BLaER1 (cell line): ENCODE measurements around the gene ESYT1.

Experiments used
- H3K27ac ChIP-seq: shearing (Covaris generic); formaldehyde crosslinking; 2 replicates; pipeline ENCODE4 v1.8.1; 2022
- H3K27me3 ChIP-seq: shearing (Covaris generic); formaldehyde crosslinking; 2 replicates; pipeline ENCODE4 v1.8.1; 2022
- H3K36me3 ChIP-seq: shearing (Covaris generic); formaldehyde crosslinking; 2 replicates; pipeline ENCODE4 v1.8.1; 2022
- H3K4me1 ChIP-seq: shearing (Covaris generic); formaldehyde crosslinking; 2 replicates; pipeline ENCODE4 v1.8.1; 2022
- H3K4me2 ChIP-seq: shearing (Covaris generic); formaldehyde crosslinking; 2 replicates; pipeline ENCODE4 v1.8.1; 2022
- H3K4me3 ChIP-seq: shearing (Covaris generic); formaldehyde crosslinking; 2 replicates; pipeline ENCODE4 v1.8.1; 2022
- H3K9ac ChIP-seq: shearing (Covaris generic); formaldehyde crosslinking; 2 replicates; pipeline ENCODE4 v1.8.1; 2022
- H3K9me3 ChIP-seq: shearing (Covaris generic); formaldehyde crosslinking; 2 replicates; pipeline ENCODE4 v1.8.1; 2022
- H4K20me1 ChIP-seq: shearing (Covaris generic); formaldehyde crosslinking; 2 replicates; pipeline ENCODE4 v1.8.1; 2022
- Cebpa-rat ChIP-seq: shearing (Covaris generic); IDR thresholded peaks from 2 replicates; pipeline ENCODE4 v1.8.1; 2022

The ESYT1 gene

GRCh38 chr12:56160894-56161689, 33.0 kb downstream of the ESYT1 start:
- Histone ChIP-seq H3K9ac (peak overlapping the region; percentile 98), H4K20me1 (peaks cover 67% of the 10 kb centered on the region), H3K36me3 (peaks cover 70% of the 10 kb centered on the region), H3K4me3 (peak overlapping the region; percentile 94), H3K27me3 (no peaks in the 10 kb centered on the region), H3K27ac (peak overlapping the region; percentile 93), H3K9me3 (no peaks in the 10 kb centered on the region), H3K4me1 (peaks cover 39% of the 10 kb centered on the region), H3K4me2 (peak overlapping the region; percentile 95)
- no peak for TF ChIP-seq Cebpa-rat

- Histone ChIP-seq H3K9me3 (no peaks in the 10 kb centered on the region), H3K4me3 (no peak overlapping the region), H3K9ac (peak overlapping the region; percentile 98; the same call in 1 of the 2 replicates), H3K27me3 (no peaks in the 10 kb centered on the region), H3K4me2 (peak overlapping the region; percentile 95), H3K4me1 (peaks cover 32% of the 10 kb centered on the region), H3K27ac (0 out of 2 replicates have a peak overlapping the region, but pooled peaks have one; percentile 18), H3K36me3 (peaks cover 77% of the 10 kb centered on the region), H4K20me1 (peaks cover 67% of the 10 kb centered on the region)
- no peak for TF ChIP-seq Cebpa-rat
These were observed 33.8 kb downstream of the ESYT1 start for GRCh38 chr12:56161690-56162351.

GRCh38 chr12:56162468-56163290, 34.6 kb downstream of the ESYT1 start:
- Histone ChIP-seq H3K4me2 (no peak overlapping the region), H4K20me1 (peaks cover 67% of the 10 kb centered on the region), H3K9ac (0 out of 2 replicates have a peak overlapping the region, but pooled peaks have one; percentile 1), H3K27ac (no peak overlapping the region), H3K4me1 (peaks cover 29% of the 10 kb centered on the region), H3K4me3 (no peak overlapping the region), H3K27me3 (no peaks in the 10 kb centered on the region), H3K36me3 (peaks cover 86% of the 10 kb centered on the region), H3K9me3 (no peaks in the 10 kb centered on the region)
- no peak for TF ChIP-seq Cebpa-rat

GRCh38 chr12:56163533-56164344, 35.7 kb downstream of the ESYT1 start:
- H4K20me1 ChIP-seq: peaks cover 64% of the 10 kb centered on the region
- TF ChIP-seq Cebpa-rat: no peak
- H3K9ac ChIP-seq: no peak overlapping the region

GRCh38 chr12:56164345-56164729, 36.3 kb downstream of the ESYT1 start:
- Histone ChIP-seq H3K4me1 (peaks cover 26% of the 10 kb centered on the region), H3K27me3 (no peaks in the 10 kb centered on the region), H4K20me1 (peaks cover 58% of the 10 kb centered on the region), H3K36me3 (peaks cover 100% of the 10 kb centered on the region), H3K9ac (no peak overlapping the region), H3K9me3 (no peaks in the 10 kb centered on the region), H3K27ac (no peak overlapping the region), H3K4me2 (no peak overlapping the region), H3K4me3 (no peak overlapping the region)
- no peak for TF ChIP-seq Cebpa-rat

More at GRCh38 chr12:56163533-56164344, 35.7 kb downstream of the ESYT1 start:
- Histone ChIP-seq H3K27ac (no peak overlapping the region), H3K4me1 (peaks cover 29% of the 10 kb centered on the region), H3K4me3 (no peak overlapping the region), H3K9me3 (no peaks in the 10 kb centered on the region), H3K4me2 (no peak overlapping the region), H3K27me3 (no peaks in the 10 kb centered on the region), H3K36me3 (peaks cover 96% of the 10 kb centered on the region)

- Histone ChIP-seq H3K27me3 (no peaks in the 10 kb centered on the region), H3K36me3 (peaks cover 100% of the 10 kb centered on the region), H3K4me3 (no peak overlapping the region), H3K9me3 (no peaks in the 10 kb centered on the region), H3K9ac (no peak overlapping the region), H3K27ac (no peak overlapping the region), H3K4me2 (no peak overlapping the region), H4K20me1 (peaks cover 47% of the 10 kb centered on the region), H3K4me1 (peaks cover 16% of the 10 kb centered on the region)
- no peak for TF ChIP-seq Cebpa-rat
These were observed 37.3 kb downstream of the ESYT1 start for GRCh38 chr12:56165369-56165768.

- H3K36me3 ChIP-seq: peaks cover 100% of the 10 kb centered on the region
- H4K20me1 ChIP-seq: peaks cover 11% of the 10 kb centered on the region
- no peaks in the 10 kb centered on the region for H3K9me3 ChIP-seq
- no peak for TF ChIP-seq Cebpa-rat
- H3K27me3 ChIP-seq: no peaks in the 10 kb centered on the region
- no peaks in the 10 kb centered on the region for H3K4me1 ChIP-seq
- H3K4me2 ChIP-seq: no peak overlapping the region
- no peak overlapping the region for H3K4me3 ChIP-seq
- H3K9ac ChIP-seq: no peak overlapping the region
- H3K27ac ChIP-seq: no peak overlapping the region
These were observed 41.2 kb downstream of the ESYT1 start for GRCh38 chr12:56169229-56169759.

GRCh38 chr12:56172839-56173238, 44.8 kb downstream of the ESYT1 start:
- peaks cover 100% of the 10 kb centered on the region for H3K36me3 ChIP-seq
- H3K9me3 ChIP-seq: no peaks in the 10 kb centered on the region
- no peak for TF ChIP-seq Cebpa-rat
- no peak overlapping the region for H3K9ac ChIP-seq
- no peaks in the 10 kb centered on the region for H4K20me1 ChIP-seq
- no peaks in the 10 kb centered on the region for H3K4me1 ChIP-seq
- no peak overlapping the region for H3K4me2 ChIP-seq
- no peak overlapping the region for H3K4me3 ChIP-seq
- H3K27me3 ChIP-seq: no peaks in the 10 kb centered on the region
- H3K27ac ChIP-seq: no peak overlapping the region

GRCh38 chr12:56178347-56178746, 50.3 kb downstream of the ESYT1 start:
- Histone ChIP-seq H3K27me3 (no peaks in the 10 kb centered on the region), H3K4me1 (no peaks in the 10 kb centered on the region), H4K20me1 (no peaks in the 10 kb centered on the region), H3K9me3 (no peaks in the 10 kb centered on the region), H3K9ac (no peak overlapping the region), H3K27ac (no peak overlapping the region), H3K4me3 (no peak overlapping the region), H3K36me3 (peaks cover 100% of the 10 kb centered on the region), H3K4me2 (no peak overlapping the region)
- TF ChIP-seq Cebpa-rat: no peak
